Thyroid gland (tissue), 4 donors: ENCODE results near the gene EFCAB6. TPM values are rescaled to one million over a fixed set of nuclear protein-coding genes. Genes with fewer than 3 reads are reported as not detected.

ENCODE experiments used
- DNase-seq, 2 donors: peaks; one replicate each; pipeline ENCODE4 v3.0.0-alpha.2; 2019
- H3K27ac ChIP-seq, 3 donors: fragments of 200-600 bp; sonication (generic); 1 replicate in 2 of 3; 2 replicates in 1 of 3; pipeline ENCODE4 v1.5.1; 2016 to 2019; ENCODE audit warnings: mild to moderate bottlenecking in 1 of 3, moderate library complexity in 1 of 3
- H3K27me3 ChIP-seq: fragments of 200-600 bp; sonication (generic); one replicate; pipeline ENCODE4 v1.5.1; 2019
- H3K36me3 ChIP-seq, 2 donors: fragments of 200-600 bp; sonication (generic); one replicate each; pipeline ENCODE4 v1.5.1; 2016 to 2019
- H3K4me1 ChIP-seq, 2 donors: fragments of 200-600 bp; sonication (generic); one replicate each; pipeline ENCODE4 v1.5.1; 2017 to 2019
- H3K4me3 ChIP-seq, 3 donors: fragments of 200-600 bp; sonication (generic); replicated peaks in 1 of 3; 1 replicate in 2 of 3; 2 replicates in 1 of 3; pipeline ENCODE4 v1.5.1; 2016; ENCODE audit warnings: mild to moderate bottlenecking in 1 of 3
- H3K9me3 ChIP-seq: fragments of 200-600 bp; sonication (generic); one replicate; pipeline ENCODE4 v1.5.1; 2017
- POLR2A ChIP-seq, 2 donors: fragments of 450-650 bp; IDR thresholded peaks; one replicate each; pipeline ENCODE4 v1.6.1; 2017; ENCODE audit warnings: antibody characterized with exemption in 2 of 2, mild to moderate bottlenecking in 2 of 2, moderate library complexity in 1 of 2
- WGBS, 2 donors: methylation state at CpG; one replicate each; pipeline ENCODE4 v1.1.5; 2017; 5-methylcytosine and 5-hydroxymethylcytosine counted together
- intact Hi-C: fragments of 100-400 bp; cut with DNase I; formaldehyde crosslinking; loops from one replicate; pipeline ENCODE4 v1.15.1; 2023
- total RNA-seq, 4 donors: library from RNA; depleted of rRNA; stranded (reverse); fragments of >200 nt; gene quantifications; one replicate each; pipeline ENCODE4 v1.2.3, GENCODE V29; 2016
- TF ChIP-seq, protein P1 (sequence below), 6 experiments: fragments of 200-600 bp in 3 of 6; fragments of 450-650 bp in 3 of 6; sonication (generic) in 3 of 6; IDR thresholded peaks; one replicate each; pipeline ENCODE4 v1.5.1; 2016 to 2019; ENCODE audit warnings: antibody characterized with exemption in 6 of 6, mild to moderate bottlenecking in 2 of 6, inconsistent platforms in 1 of 6, moderate library complexity in 1 of 6

Gene EFCAB6
- total RNA-seq, 4 donors from 2014 or later: 10.9 to 26.1 (median 14.1) TPM

DNA sequence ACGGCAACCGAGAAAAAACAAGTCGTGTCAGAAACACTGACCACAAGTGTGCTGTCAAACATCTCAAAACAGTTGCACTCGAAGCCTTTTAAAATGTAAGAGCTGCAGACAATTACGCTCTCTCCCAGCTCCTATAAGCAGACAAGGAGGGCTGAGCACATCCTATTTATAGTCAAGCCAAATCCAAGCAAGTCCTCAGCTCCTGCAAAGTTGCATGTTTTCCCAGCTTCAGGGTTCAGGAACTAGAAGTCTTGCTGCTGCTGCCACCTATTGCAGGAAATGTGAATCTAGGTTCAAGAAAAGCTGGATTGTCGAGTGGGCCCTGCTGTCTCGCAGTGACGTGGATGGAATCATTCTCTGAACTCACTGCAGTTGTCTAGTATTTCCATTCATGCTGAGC is 15.5 kb downstream of the EFCAB6 start:
- H3K4me3 ChIP-seq: no peak overlapping the region
- no peak for DNase-seq
- peaks cover 0 to 3% of the 10 kb centered on the region in 2 donors for H3K4me1 ChIP-seq
- no peaks in the 10 kb centered on the region for H3K27me3 ChIP-seq
- 64 to 70% methylated on average over 8 of the region's 8 CpGs for WGBS, 2 donors
- TF ChIP-seq, protein P1, sequence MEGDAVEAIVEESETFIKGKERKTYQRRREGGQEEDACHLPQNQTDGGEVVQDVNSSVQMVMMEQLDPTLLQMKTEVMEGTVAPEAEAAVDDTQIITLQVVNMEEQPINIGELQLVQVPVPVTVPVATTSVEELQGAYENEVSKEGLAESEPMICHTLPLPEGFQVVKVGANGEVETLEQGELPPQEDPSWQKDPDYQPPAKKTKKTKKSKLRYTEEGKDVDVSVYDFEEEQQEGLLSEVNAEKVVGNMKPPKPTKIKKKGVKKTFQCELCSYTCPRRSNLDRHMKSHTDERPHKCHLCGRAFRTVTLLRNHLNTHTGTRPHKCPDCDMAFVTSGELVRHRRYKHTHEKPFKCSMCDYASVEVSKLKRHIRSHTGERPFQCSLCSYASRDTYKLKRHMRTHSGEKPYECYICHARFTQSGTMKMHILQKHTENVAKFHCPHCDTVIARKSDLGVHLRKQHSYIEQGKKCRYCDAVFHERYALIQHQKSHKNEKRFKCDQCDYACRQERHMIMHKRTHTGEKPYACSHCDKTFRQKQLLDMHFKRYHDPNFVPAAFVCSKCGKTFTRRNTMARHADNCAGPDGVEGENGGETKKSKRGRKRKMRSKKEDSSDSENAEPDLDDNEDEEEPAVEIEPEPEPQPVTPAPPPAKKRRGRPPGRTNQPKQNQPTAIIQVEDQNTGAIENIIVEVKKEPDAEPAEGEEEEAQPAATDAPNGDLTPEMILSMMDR (IDR thresholded peaks at IDR 0.05): no peak
- TF ChIP-seq POLR2A (IDR thresholded peaks at IDR 0.05): no peak
- no peaks in the 10 kb centered on the region for H3K36me3 ChIP-seq
- intact Hi-C loops: no loop called here
- no peak overlapping the region for H3K27ac ChIP-seq
- H3K9me3 ChIP-seq: no peaks in the 10 kb centered on the region

DNA sequence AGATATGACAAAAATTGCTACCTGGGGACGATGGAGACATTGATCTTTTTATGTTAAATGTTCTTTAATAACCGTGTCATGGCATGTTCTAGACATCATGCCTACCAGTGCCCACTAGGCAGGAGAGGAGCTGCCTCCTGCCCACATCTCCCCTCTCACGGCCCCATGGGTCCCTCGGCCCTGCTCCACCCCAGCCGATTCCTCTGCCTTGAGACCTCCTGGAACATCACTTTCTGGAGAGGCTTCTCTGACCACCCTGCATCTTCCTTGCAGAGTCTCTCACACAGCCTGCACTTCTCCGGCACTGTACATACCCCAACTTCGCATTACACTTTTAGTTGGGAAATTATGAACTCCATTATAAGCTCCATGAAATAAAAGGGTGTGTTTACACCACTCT is 16.8 kb downstream of the EFCAB6 start:
- TF ChIP-seq, protein P1 (IDR thresholded peaks at IDR 0.05): no peak
- TF ChIP-seq POLR2A (IDR thresholded peaks at IDR 0.05): no peak
- Histone ChIP-seq H3K36me3 (no peaks in the 10 kb centered on the region), H3K27ac (no peak overlapping the region), H3K27me3 (no peaks in the 10 kb centered on the region), H3K9me3 (no peaks in the 10 kb centered on the region), H3K4me1 (peaks cover 0 to 3% of the 10 kb centered on the region in 2 donors), H3K4me3 (no peak overlapping the region)
- 85 to 94% methylated on average over 7 of the region's 7 CpGs for WGBS, 2 donors
- intact Hi-C loops: no loop called here
- no peak for DNase-seq

DNA sequence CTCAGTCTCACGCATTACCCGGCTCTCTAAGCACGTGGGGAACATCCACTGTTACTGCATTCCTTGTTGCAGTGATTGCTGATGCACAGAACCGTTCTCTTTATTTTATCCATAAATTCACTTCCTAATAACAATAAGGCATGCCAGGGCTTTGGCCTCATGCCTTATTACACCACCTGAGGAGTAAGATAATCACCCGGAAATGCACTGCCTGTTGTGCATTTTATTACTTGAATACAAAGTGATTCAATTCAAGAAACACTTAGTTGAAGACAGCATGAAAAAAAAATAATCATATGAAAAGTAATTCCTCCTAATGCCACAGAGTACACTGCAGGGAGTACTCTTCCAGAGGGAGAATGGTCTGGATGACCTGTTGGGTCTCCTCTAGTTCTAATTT is 19.2 kb downstream of the EFCAB6 start:
- H3K4me3 ChIP-seq: no peak overlapping the region
- H3K9me3 ChIP-seq: no peaks in the 10 kb centered on the region
- intact Hi-C loops: no loop called here
- H3K27ac ChIP-seq: no peak overlapping the region
- no peak for DNase-seq
- no peak for TF ChIP-seq POLR2A (IDR thresholded peaks at IDR 0.05)
- no peaks in the 10 kb centered on the region for H3K4me1 ChIP-seq
- WGBS, 2 donors: 76 to 87% methylated on average over 5 of the region's 5 CpGs
- no peaks in the 10 kb centered on the region for H3K27me3 ChIP-seq
- no peaks in the 10 kb centered on the region for H3K36me3 ChIP-seq

DNA sequence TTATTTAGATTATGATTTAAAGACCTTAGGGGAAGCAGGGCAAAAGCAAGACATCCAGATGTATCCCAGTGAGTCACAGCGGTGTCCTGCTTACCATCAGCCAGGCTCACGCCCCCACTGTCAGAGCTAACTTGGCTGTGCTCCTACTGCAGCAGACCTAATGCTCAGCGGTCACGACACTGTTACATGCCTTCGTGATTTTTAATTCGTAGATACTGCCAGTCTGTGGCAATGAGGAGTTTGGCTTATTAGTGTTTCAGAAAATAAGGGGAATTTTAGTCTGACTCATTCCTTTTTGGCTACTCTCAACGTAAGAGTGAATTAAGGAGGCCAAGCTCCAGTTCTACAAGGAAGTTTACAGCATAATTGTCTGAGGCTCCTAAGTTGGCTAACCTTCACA is 22.7 kb downstream of the EFCAB6 start:
- peak; percentile 2 to 12 for DNase-seq
- intact Hi-C loops: no loop called here
- H3K4me3 ChIP-seq: no peak overlapping the region
- H3K4me1 ChIP-seq: no peaks in the 10 kb centered on the region
- no peak overlapping the region for H3K27ac ChIP-seq
- no peaks in the 10 kb centered on the region for H3K36me3 ChIP-seq
- TF ChIP-seq, protein P1 (IDR thresholded peaks at IDR 0.05): no peak
- TF ChIP-seq POLR2A (IDR thresholded peaks at IDR 0.05): no peak
- no peaks in the 10 kb centered on the region for H3K9me3 ChIP-seq
- WGBS, 2 donors: 73 to 86% methylated on average over 7 of the region's 7 CpGs
- H3K27me3 ChIP-seq: no peaks in the 10 kb centered on the region

DNA sequence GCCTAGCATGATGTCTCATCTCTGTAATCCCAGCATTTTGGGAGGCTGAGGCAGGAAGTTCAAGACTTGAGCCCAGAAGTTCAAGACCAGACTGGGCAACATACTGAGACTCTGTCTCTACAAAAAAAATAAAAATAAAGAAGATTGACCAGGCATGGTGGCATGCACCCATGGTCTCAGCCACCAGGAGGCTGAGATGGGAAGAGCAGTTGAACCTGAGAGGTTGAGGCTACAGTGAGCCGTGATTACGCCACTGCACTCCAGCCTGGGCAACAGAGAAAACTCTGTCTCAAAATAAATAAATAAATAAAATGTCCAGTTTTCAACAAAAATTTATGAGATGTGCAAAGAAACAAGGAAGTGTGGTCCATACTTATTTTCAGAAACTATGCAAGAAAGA is 28.3 kb downstream of the EFCAB6 start:
- Histone ChIP-seq H3K4me3 (no peak overlapping the region), H3K36me3 (no peaks in the 10 kb centered on the region), H3K27me3 (no peaks in the 10 kb centered on the region), H3K9me3 (no peaks in the 10 kb centered on the region), H3K27ac (no peak overlapping the region), H3K4me1 (no peaks in the 10 kb centered on the region)
- no peak for TF ChIP-seq POLR2A (IDR thresholded peaks at IDR 0.05)
- no peak for DNase-seq
- intact Hi-C loops: no loop called here
- WGBS, 2 donors: 92 to 100% methylated on average over 2 of the region's 2 CpGs

DNA sequence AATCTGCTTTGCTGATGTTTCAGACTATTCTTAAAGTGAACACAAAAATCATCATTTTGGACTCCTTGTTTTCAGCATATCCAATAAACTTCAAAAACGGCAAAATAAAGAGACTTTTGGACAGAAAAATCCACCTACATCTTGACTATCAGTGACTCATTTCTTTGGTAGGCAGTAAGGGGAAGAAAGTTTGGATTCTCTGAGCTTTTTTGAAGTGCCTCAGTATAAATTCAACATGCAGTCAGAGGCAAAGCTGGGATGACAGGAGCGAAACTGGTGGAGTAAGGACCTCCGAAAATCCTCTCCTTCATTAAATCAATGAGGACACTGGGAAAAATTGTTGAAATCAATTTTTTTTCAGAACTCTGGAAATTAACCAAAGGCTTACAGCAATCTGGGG is 29.7 kb downstream of the EFCAB6 start:
- 86 to 88% methylated on average over 3 of the region's 3 CpGs for WGBS, 2 donors
- intact Hi-C loops: no loop called here

More for the DNA sequence above, 29.7 kb downstream of the EFCAB6 start:
- Histone ChIP-seq H3K4me1 (no peaks in the 10 kb centered on the region), H3K36me3 (no peaks in the 10 kb centered on the region), H3K9me3 (no peaks in the 10 kb centered on the region), H3K4me3 (no peak overlapping the region), H3K27me3 (no peaks in the 10 kb centered on the region), H3K27ac (no peak overlapping the region)
- DNase-seq: no peak
- no peak for TF ChIP-seq POLR2A (IDR thresholded peaks at IDR 0.05)
- TF ChIP-seq, protein P1 (IDR thresholded peaks at IDR 0.05): no peak
